Tibial nerve (tissue), 4 donors: Measurements from ENCODE around the gene ARMH4.

ENCODE experiments used
- EP300 ChIP-seq, 2 donors: sonication (generic); formaldehyde crosslinking; IDR thresholded peaks; one replicate each; pipeline ENCODE4 v1.6.1; 2017; ENCODE audit warnings: antibody characterized with exemption in 2 of 2, mild to moderate bottlenecking in 1 of 2
- TF ChIP-seq, protein P1 (sequence below), 5 experiments: fragments of 200-600 bp in 3 of 5; fragments of 450-650 bp in 2 of 5; sonication (generic) in 3 of 5; IDR thresholded peaks; one replicate each; pipeline ENCODE4 v1.5.1; 2016 to 2019; ENCODE audit warnings: antibody characterized with exemption in 5 of 5, mild to moderate bottlenecking in 3 of 5, moderate library complexity in 2 of 5

DNA sequence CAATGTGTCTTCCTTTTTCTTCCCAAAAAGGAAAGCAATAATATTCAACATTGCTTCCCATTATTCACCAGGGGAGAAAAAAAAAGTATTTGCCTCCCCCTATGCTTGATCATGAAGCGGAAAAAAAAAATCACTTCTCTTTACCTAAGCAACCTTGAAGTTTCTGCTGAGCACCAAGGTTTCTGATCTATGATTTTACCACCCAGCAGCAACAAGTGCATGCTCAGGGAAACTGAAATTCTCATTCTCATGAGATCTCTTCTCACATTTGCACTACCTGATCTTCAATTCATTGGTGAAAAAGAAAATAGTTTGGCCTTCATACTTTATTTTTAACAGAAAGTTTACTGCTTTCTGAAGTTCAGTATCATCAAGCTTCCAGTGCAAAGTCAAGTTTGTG lies 125.8 kb downstream of the ARMH4 start:
- TF ChIP-seq, protein P1, sequence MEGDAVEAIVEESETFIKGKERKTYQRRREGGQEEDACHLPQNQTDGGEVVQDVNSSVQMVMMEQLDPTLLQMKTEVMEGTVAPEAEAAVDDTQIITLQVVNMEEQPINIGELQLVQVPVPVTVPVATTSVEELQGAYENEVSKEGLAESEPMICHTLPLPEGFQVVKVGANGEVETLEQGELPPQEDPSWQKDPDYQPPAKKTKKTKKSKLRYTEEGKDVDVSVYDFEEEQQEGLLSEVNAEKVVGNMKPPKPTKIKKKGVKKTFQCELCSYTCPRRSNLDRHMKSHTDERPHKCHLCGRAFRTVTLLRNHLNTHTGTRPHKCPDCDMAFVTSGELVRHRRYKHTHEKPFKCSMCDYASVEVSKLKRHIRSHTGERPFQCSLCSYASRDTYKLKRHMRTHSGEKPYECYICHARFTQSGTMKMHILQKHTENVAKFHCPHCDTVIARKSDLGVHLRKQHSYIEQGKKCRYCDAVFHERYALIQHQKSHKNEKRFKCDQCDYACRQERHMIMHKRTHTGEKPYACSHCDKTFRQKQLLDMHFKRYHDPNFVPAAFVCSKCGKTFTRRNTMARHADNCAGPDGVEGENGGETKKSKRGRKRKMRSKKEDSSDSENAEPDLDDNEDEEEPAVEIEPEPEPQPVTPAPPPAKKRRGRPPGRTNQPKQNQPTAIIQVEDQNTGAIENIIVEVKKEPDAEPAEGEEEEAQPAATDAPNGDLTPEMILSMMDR (IDR thresholded peaks at IDR 0.05), result no peak
- TF ChIP-seq EP300 (IDR thresholded peaks at IDR 0.05), result no peak
